Measurements from ENCODE around the gene GLT6D1. TPM values are rescaled to one million over a fixed set of nuclear protein-coding genes. Genes with fewer than 3 reads are reported as not detected.

GLT6D1 gene
- total and polyA plus RNA-seq, 2 donors: not detected

DNA sequence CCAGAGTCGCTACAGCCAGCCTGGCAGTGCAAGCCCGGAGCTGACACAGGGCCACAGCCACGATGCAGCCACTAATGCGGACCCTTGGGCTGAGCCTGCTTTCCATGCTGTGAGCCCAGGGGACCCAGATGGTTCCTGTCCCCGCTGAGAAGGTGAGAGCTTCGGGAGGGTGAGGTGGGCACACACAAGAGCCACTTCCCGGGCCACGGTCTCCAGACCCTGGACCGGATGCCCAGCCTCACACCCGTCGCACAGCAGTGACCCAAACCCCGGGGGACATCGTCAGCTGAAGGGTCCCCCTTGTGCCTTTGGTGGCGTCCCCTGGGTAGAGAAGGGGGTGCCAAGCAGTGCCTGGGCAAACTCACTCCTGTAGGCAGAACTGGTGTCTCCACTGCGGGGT lies 64.4 kb downstream of the GLT6D1 start:
- WGBS: 90% methylated on average over 15 of the region's 15 CpGs
- DNase-seq (ENCODE audit: extremely low spot score): no peak
- no peaks in the 10 kb centered on the region for H3K36me3 ChIP-seq (ENCODE audit: insufficient read depth)
- H3K4me3 ChIP-seq (ENCODE audit: low read depth, low read length): no peak overlapping the region
- no peaks in the 10 kb centered on the region for H3K4me1 ChIP-seq (ENCODE audit: insufficient read depth)
- no peak overlapping the region for H3K27ac ChIP-seq (ENCODE audit: low read depth)

- Histone ChIP-seq H3K36me3 (ENCODE audit: insufficient read depth) (no peaks in the 10 kb centered on the region), H3K4me3 (ENCODE audit: low read depth, low read length) (no peak overlapping the region), H3K27ac (ENCODE audit: low read depth) (no peak overlapping the region), H3K4me1 (ENCODE audit: insufficient read depth) (no peaks in the 10 kb centered on the region)
- 73% methylated on average over 14 of the region's 14 CpGs for WGBS
- no peak for DNase-seq (ENCODE audit: extremely low spot score)
Observed at GRCh38 chr9:135574331-135574730, 65.0 kb downstream of the GLT6D1 start.

Other genes starting within 250 kb of the GLT6D1 start
- 8.9 TPM for gene PPP1R26, start 159.8 kb downstream of the GLT6D1 start, total RNA-seq
- 14.1 TPM for gene PPP1R26, start 159.8 kb downstream of the GLT6D1 start, polyA plus RNA-seq
- 8.6 TPM for gene MRPS2, start 138.9 kb downstream of the GLT6D1 start, total RNA-seq
- gene MRPS2, start 138.9 kb downstream of the GLT6D1 start, polyA plus RNA-seq: 56.7 TPM
- not detected for gene LCN1, start 118.1 kb downstream of the GLT6D1 start, total RNA-seq
- not detected for gene LCN1, start 118.1 kb downstream of the GLT6D1 start, polyA plus RNA-seq
- gene OBP2A, start 93.4 kb downstream of the GLT6D1 start, total RNA-seq: not detected
- not detected for gene OBP2A, start 93.4 kb downstream of the GLT6D1 start, polyA plus RNA-seq
- not detected for gene PAEP, start 77.8 kb downstream of the GLT6D1 start, total RNA-seq
- gene PAEP, start 77.8 kb downstream of the GLT6D1 start, polyA plus RNA-seq: not detected
- gene LCN9, start 23.8 kb upstream of the GLT6D1 start, total RNA-seq: not detected
- not detected for gene LCN9, start 23.8 kb upstream of the GLT6D1 start, polyA plus RNA-seq
- not detected for gene SOHLH1, start 59.9 kb upstream of the GLT6D1 start, total RNA-seq
- gene SOHLH1, start 59.9 kb upstream of the GLT6D1 start, polyA plus RNA-seq: not detected
- gene KCNT1, start 62.6 kb upstream of the GLT6D1 start, total RNA-seq: 0.58 TPM
- gene KCNT1, start 62.6 kb upstream of the GLT6D1 start, polyA plus RNA-seq: 0.37 TPM

All from urinary bladder (tissue), 4 donors.